HG03342 (cell line): ENCODE data around the gene TMTC1.
A peak's percentile ranks its signal among the peaks of the same experiment; 100 is the strongest.
"Not testable (repeated sequence)": the region's sequence is repeated elsewhere in the genome, so short reads cannot be mapped to it uniquely, and the experiment has no call there.

Experiments used
- ATAC-seq: cut with Tn5 transposase; IDR thresholded peaks from one replicate; pipeline ENCODE4 v1.9.1; 2021; ENCODE audit warnings: mild to moderate bottlenecking, moderate library complexity; ENCODE audit not compliant: unreplicated experiment

The TMTC1 gene

GRCh38 chr12:29580971-29581370 is 202.8 kb downstream of the TMTC1 start:
- ATAC-seq, result no peak

GRCh38 chr12:29578731-29579130 is 205.0 kb downstream of the TMTC1 start:
- no peak for ATAC-seq

- no peak for ATAC-seq
These were observed 205.7 kb downstream of the TMTC1 start for GRCh38 chr12:29578070-29578469.

GRCh38 chr12:29574500-29574899 is 209.2 kb downstream of the TMTC1 start:
- ATAC-seq, result no peak

GRCh38 chr12:29572938-29573337 is 210.8 kb downstream of the TMTC1 start:
- ATAC-seq, result no peak

- ATAC-seq, result no peak
These were observed 211.3 kb downstream of the TMTC1 start for GRCh38 chr12:29572464-29572863.

- no peak for ATAC-seq
These were observed 214.5 kb downstream of the TMTC1 start for GRCh38 chr12:29569132-29569757.

- ATAC-seq, result no peak
These were observed 217.3 kb downstream of the TMTC1 start for GRCh38 chr12:29566441-29566840.

GRCh38 chr12:29565727-29566126 is 218.0 kb downstream of the TMTC1 start:
- no peak for ATAC-seq

GRCh38 chr12:29564925-29565324 is 218.8 kb downstream of the TMTC1 start:
- ATAC-seq, result no peak

GRCh38 chr12:29563636-29564035 is 220.1 kb downstream of the TMTC1 start:
- ATAC-seq, result no peak

- no peak for ATAC-seq
These were observed 220.7 kb downstream of the TMTC1 start for GRCh38 chr12:29563071-29563470.

- ATAC-seq, result no peak
These were observed 221.5 kb downstream of the TMTC1 start for GRCh38 chr12:29562110-29562804.

GRCh38 chr12:29561664-29562071 is 222.1 kb downstream of the TMTC1 start:
- no peak for ATAC-seq

GRCh38 chr12:29559198-29559597 is 224.5 kb downstream of the TMTC1 start:
- no peak for ATAC-seq

GRCh38 chr12:29556363-29556762 is 227.4 kb downstream of the TMTC1 start:
- ATAC-seq, result no peak

- ATAC-seq, result not testable (repeated sequence)
These were observed 228.3 kb downstream of the TMTC1 start for GRCh38 chr12:29555451-29555850.

- no peak for ATAC-seq
These were observed 230.6 kb downstream of the TMTC1 start for GRCh38 chr12:29552994-29553748.

- peak; percentile 92 for ATAC-seq
These were observed 231.3 kb downstream of the TMTC1 start for GRCh38 chr12:29552324-29552927.

GRCh38 chr12:29551812-29552211 is 231.9 kb downstream of the TMTC1 start:
- no peak for ATAC-seq

GRCh38 chr12:29547864-29548263 is 235.9 kb downstream of the TMTC1 start:
- ATAC-seq, result no peak
